Prostate gland (tissue), 2 donors: ENCODE results near the gene PSME1. TPM values are rescaled to one million over a fixed set of nuclear protein-coding genes. Genes with fewer than 3 reads are reported as not detected.

Source experiments
- DNase-seq: peaks from one replicate; pipeline ENCODE4 v3.0.0-alpha.2; 2019; ENCODE audit warnings: low spot score
- H3K27ac ChIP-seq, 2 donors: fragments of 200-600 bp; sonication (generic); 2 replicates each; pipeline ENCODE4 v1.5.1; 2017 to 2019
- H3K27me3 ChIP-seq: fragments of 200-600 bp; sonication (generic); replicated peaks from 2 replicates; pipeline ENCODE4 v1.5.1; 2019; ENCODE audit not compliant: insufficient read depth
- H3K36me3 ChIP-seq, 2 donors: fragments of 200-600 bp; sonication (generic); 1 replicate in 1 of 2; 2 replicates in 1 of 2; pipeline versions ENCODE4 v1.5.1 to v1.8.1; 2017 to 2019
- H3K4me1 ChIP-seq: fragments of 200-600 bp; sonication (generic); replicated peaks from 2 replicates; pipeline ENCODE4 v1.5.1; 2019
- H3K4me3 ChIP-seq, 2 donors: fragments of 200-600 bp; sonication (generic); 2 replicates each; pipeline ENCODE4 v1.5.1; 2017 to 2019
- H3K9me3 ChIP-seq: fragments of 200-600 bp; sonication (generic); 2 replicates; pipeline ENCODE4 v1.5.1; 2017
- POLR2A ChIP-seq: fragments of 450-650 bp; IDR thresholded peaks from one replicate; pipeline ENCODE4 v1.6.1; 2016; ENCODE audit warnings: antibody characterized with exemption, mild to moderate bottlenecking
- POLR2AphosphoS5 ChIP-seq: sonication (generic); formaldehyde crosslinking; IDR thresholded peaks from one replicate; pipeline ENCODE4 v1.6.1; 2017; ENCODE audit warnings: antibody characterized with exemption
- WGBS: methylation state at CpG from one replicate; pipeline ENCODE4 v1.1.5; 2018; 5-methylcytosine and 5-hydroxymethylcytosine counted together
- intact Hi-C: fragments of 100-400 bp; cut with DNase I; formaldehyde crosslinking; loops from one replicate; pipeline ENCODE4 v1.14.2; 2022
- total RNA-seq, 2 donors: library from RNA; depleted of rRNA; stranded (reverse); fragments of >200 nt; gene quantifications; one replicate each; pipeline ENCODE4 v1.1.0, GENCODE V29; 2016
- TF ChIP-seq, protein P1 (sequence below), 4 experiments: fragments of 200-600 bp in 2 of 4; fragments of 450-650 bp in 2 of 4; sonication (generic) in 2 of 4; IDR thresholded peaks; 1 replicate in 3 of 4; 2 replicates in 1 of 4; pipeline ENCODE4 v1.5.1; 2016 to 2019; ENCODE audit warnings: antibody characterized with exemption in 4 of 4, mild to moderate bottlenecking in 2 of 4, moderate library complexity in 2 of 4

The PSME1 gene
- total RNA-seq, 2 donors from 2014 or later, result 85.4 to 213 TPM

DNA sequence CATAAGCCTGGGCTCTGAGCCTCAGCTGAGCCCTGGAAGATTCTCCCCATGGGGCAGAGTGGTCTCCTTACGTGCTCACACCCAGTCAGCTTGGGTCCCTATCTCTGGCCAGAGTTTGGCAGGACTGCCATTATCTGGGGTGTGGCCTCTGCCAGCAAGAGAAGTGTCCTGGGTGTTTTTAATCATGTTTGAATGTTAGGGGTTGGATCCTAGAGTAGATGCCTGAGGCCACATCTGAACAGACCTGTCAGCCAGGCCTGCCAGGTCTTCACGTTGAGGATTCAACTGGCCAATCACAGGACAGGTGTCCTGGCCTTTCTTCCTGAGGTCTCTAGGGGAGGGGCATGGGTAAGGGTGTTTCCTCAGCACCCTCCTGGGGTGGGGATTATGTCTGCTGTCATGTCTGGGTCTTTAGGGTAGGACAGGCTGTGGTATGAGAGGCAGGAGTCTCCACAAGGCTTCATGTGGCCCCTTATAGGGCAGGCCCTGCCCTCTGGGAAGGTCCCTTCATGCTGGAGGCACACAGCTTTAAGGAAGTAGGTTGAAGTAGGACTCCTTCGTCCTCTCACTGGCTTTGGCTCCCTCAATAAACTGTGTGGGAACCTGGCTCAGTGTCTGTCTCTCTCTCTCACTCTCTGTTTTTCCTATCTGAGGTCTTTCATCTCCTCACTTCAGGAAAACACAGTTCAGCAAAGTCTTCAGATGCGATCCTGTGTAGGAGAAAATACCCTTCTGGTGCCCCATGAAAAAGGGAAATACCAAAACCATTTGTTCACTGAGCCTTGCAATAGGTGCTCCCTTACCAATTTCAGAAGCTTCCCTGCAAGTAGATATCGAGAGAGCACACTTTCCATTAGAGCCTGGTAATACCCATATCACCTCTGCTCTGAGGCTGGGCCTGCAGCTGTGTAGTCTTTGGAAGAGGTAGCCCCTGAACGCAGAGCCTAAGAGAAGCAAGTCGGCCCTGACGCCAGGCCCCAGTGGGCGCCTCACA is 12.3 kb upstream of the PSME1 start:
- Histone ChIP-seq H3K36me3 (peaks cover 13 to 40% of the 10 kb centered on the region in 2 donors), H3K27ac (no peak overlapping the region), H3K9me3 (no peaks in the 10 kb centered on the region), H3K27me3 (no peaks in the 10 kb centered on the region), H3K4me1 (no peaks in the 10 kb centered on the region), H3K4me3 (no peak overlapping the region)
- 78% methylated on average over 9 of the region's 9 CpGs for WGBS
- TF ChIP-seq POLR2A (no peak), POLR2AphosphoS5 (no peak)
- TF ChIP-seq, protein P1, sequence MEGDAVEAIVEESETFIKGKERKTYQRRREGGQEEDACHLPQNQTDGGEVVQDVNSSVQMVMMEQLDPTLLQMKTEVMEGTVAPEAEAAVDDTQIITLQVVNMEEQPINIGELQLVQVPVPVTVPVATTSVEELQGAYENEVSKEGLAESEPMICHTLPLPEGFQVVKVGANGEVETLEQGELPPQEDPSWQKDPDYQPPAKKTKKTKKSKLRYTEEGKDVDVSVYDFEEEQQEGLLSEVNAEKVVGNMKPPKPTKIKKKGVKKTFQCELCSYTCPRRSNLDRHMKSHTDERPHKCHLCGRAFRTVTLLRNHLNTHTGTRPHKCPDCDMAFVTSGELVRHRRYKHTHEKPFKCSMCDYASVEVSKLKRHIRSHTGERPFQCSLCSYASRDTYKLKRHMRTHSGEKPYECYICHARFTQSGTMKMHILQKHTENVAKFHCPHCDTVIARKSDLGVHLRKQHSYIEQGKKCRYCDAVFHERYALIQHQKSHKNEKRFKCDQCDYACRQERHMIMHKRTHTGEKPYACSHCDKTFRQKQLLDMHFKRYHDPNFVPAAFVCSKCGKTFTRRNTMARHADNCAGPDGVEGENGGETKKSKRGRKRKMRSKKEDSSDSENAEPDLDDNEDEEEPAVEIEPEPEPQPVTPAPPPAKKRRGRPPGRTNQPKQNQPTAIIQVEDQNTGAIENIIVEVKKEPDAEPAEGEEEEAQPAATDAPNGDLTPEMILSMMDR (IDR thresholded peaks at IDR 0.05), result no peak
- intact Hi-C loops, result no loop called here
- no peak for DNase-seq

- no peak overlapping the region for H3K27ac ChIP-seq
- TF ChIP-seq POLR2AphosphoS5, result no peak
- no peak for TF ChIP-seq POLR2A
- TF ChIP-seq, protein P1 (IDR thresholded peaks at IDR 0.05), result no peak
- no peak overlapping the region for H3K4me3 ChIP-seq
- no peak for DNase-seq
- no peaks in the 10 kb centered on the region for H3K27me3 ChIP-seq
- intact Hi-C loops, result no loop called here
- no peaks in the 10 kb centered on the region for H3K9me3 ChIP-seq
- peaks cover 0 to 15% of the 10 kb centered on the region in 2 donors for H3K36me3 ChIP-seq
- H3K4me1 ChIP-seq, result no peaks in the 10 kb centered on the region
Observed at GRCh38 chr14:24126939-24127338, 9.1 kb upstream of the PSME1 start.

GRCh38 chr14:24127673-24128072 is 8.3 kb upstream of the PSME1 start:
- TF ChIP-seq, protein P1 (IDR thresholded peaks at IDR 0.05), result no peak
- no peak for TF ChIP-seq POLR2A
- no peak for TF ChIP-seq POLR2AphosphoS5
- Histone ChIP-seq H3K27ac (no peak overlapping the region), H3K36me3 (peaks cover 0 to 14% of the 10 kb centered on the region in 2 donors), H3K9me3 (no peaks in the 10 kb centered on the region), H3K4me1 (no peaks in the 10 kb centered on the region), H3K27me3 (no peaks in the 10 kb centered on the region), H3K4me3 (no peak overlapping the region)
- intact Hi-C loops, result no loop called here
- DNase-seq, result no peak
- WGBS, result 84% methylated on average over 2 of the region's 2 CpGs

DNA sequence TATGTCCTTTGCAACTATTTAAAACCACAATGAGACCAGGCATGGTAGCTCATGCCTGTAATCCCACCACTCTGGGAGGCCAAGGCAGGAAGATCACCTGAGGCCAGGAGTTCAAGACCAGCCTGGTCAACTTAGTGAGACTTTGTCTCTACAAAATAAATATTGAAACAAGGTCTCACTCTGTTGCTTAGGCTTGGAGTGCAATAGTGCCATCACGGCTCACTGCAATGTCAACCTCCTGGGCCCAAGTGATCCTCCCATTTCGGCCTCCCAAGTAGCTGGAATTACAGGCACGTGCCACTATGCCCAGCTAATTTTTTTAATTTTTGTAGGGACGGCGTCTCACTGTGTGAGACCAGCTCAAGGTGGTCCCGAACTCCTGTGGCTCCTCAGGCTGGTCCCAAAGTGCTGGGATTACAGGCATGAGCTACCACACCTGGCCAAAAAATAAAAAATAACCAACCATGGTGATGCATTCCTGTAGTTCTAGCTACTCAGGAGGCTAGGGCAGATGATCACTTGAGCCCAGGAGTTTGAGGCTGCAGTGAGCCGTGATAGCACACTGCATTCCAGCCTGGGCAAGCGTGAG is 6.5 kb upstream of the PSME1 start:
- TF ChIP-seq POLR2A (no peak), POLR2AphosphoS5 (no peak)
- TF ChIP-seq, protein P1 (IDR thresholded peaks at IDR 0.05), result no peak
- Histone ChIP-seq H3K4me1 (no peaks in the 10 kb centered on the region), H3K27me3 (no peaks in the 10 kb centered on the region), H3K4me3 (no peak overlapping the region), H3K9me3 (no peaks in the 10 kb centered on the region), H3K36me3 (no peaks in the 10 kb centered on the region), H3K27ac (no peak overlapping the region)
- 85% methylated on average over 8 of the region's 8 CpGs for WGBS
- DNase-seq, result no peak
- intact Hi-C loops, result no loop called here
